IPS-18c (cell line): ENCODE results near the gene HMGN3.

Source experiments
- H3K4me3 ChIP-seq: 2 replicates; pipeline ENCODE4 v1.7.0; 2013; ENCODE audit warnings: low read depth, mild to moderate bottlenecking, low read length, moderate library complexity; ENCODE audit not compliant: insufficient read depth
- H3K9me3 ChIP-seq: one replicate; pipeline ENCODE4 v1.6.1; 2013; ENCODE audit warnings: mild to moderate bottlenecking, low read length, moderate library complexity; ENCODE audit not compliant: control insufficient read depth, insufficient read depth

HMGN3 gene

DNA sequence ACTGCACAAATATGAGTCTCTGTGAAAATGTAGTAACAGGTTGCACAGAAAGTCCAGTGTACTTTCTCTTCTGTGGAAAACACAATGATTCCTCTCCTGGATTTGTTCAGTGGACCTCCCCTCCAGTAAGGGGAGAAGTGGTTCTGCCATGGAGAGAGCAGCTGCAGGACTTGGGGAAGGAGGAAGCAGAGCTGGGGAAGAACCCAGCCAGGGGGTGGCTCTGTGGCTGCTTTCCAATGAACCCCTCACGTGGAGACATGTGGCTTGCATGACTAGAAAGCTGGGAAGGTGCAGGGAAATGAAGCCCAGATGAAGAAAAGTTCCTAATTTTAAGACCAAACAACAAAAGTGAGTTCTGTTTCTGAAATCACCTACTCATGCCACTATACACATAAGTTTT lies 31.9 kb downstream of the HMGN3 start:
- no peaks in the 10 kb centered on the region for H3K9me3 ChIP-seq
- no peak overlapping the region for H3K4me3 ChIP-seq

DNA sequence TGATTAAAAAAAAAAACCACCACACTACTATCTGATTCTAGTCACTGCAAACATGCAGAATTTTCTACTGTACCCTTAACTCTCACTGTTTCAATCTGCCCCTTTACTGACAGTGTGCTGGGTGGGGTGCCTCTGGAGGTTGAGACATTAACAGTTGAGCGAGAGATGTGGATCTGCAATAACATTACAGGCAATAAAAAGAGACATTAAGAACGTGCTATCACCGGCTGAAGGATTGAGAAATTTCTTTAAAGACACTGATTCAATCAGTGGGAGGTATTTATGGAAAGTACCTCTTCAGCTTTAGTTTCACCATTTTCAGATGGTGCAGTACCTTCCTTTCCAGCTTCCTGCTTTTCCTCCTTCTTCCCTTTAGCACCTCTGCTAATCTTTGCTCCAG lies 32.5 kb downstream of the HMGN3 start:
- Histone ChIP-seq H3K9me3 (no peaks in the 10 kb centered on the region), H3K4me3 (no peak overlapping the region)

DNA sequence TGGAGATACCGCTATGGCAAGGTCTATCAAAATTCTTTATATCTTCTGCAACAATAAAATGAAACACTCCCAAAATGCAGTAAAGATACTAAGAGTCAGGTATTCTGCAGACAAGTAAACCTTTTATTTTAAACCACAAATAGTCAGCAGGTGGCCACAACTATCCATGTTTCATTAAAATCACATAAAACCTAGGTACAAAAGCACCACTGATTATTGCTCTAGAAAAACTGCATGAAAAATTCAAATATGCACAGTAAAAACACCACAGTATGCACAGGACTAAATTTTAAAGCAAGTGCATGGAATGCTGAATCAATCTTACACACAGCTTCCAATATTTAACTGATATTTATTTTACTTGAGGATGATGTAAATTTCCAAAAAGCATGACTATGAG lies 33.3 kb downstream of the HMGN3 start:
- Histone ChIP-seq H3K4me3 (no peak overlapping the region), H3K9me3 (no peaks in the 10 kb centered on the region)

- Histone ChIP-seq H3K9me3 (no peaks in the 10 kb centered on the region), H3K4me3 (no peak overlapping the region)
Observed at GRCh38 chr6:79196912-79197311, 37.6 kb downstream of the HMGN3 start.

GRCh38 chr6:79193971-79194370 lies 40.5 kb downstream of the HMGN3 start:
- Histone ChIP-seq H3K9me3 (no peaks in the 10 kb centered on the region), H3K4me3 (no peak overlapping the region)

DNA sequence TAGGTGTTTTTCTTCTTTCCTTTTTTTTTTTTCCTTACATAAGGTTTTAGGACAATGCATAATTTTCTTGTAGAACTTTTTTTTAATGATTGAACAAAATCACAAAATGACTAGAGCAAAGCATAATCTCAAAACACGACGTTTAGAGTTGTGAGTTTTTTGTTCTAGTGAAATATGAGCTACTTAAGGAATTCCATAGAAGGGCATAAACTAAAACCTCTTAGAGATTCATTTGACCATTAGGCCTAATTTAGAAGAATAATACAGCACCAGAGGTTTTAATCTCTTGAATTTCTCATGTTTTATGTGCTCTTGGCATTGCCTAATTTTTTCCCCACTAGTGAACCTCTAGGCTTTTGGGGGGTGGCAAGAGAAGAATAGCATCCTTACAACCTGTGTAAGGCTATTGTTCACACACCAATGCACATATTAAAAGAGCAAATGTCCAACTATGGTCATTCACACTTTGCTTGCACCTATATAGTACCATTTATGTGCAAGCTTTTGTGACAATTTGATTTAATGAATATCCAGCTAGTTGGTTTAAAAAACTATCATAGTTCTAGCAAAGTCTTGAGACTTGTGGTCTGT lies 44.6 kb downstream of the HMGN3 start:
- H3K9me3 ChIP-seq: no peaks in the 10 kb centered on the region
- H3K4me3 ChIP-seq: no peak overlapping the region

DNA sequence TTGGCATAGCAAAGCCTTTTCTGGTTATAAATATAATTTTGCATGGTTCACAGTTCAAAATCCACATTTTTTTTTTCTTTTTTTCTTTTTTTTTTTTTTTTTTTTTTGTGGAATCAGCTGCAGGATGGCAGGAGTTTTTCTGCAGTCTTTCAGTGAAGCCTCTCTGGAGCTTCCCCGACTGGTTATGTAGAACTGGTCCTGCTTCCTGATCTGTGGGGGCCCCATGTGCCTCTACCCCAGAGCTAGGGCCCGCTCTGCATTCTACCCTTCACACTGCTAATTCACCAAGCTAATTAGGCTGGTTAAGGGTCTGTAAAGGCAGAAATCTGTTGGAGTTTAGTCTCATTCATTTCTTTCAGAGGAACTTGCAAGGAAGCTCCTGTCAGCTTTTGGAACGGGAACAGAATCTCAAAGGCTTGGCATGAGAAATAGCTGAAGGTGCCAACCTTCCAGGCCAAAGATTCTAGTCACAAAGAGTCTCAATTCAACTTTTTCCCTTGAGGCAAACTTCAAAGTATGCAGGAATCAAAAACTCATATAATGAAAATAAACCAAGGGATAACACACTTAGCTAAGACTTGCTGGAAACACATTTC lies 45.5 kb downstream of the HMGN3 start:
- H3K9me3 ChIP-seq: no peaks in the 10 kb centered on the region

DNA sequence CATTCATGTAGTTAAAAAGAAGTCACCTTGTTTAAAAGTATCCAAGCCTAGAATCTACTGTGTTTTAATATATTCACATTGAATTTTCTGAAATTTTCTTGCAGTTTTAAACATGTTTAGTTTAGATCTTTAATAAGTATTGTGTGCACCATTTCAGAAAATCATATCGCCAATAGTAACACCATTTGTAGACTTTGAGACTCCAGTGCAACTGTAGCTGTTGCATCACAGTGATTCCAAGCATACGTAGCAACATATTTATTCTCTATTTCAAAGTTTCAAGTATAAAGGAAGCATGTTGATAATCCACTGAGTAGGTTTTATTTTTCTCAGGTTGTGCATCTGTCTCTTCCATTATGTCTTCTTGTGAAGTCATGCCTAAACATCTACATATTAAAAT lies 46.4 kb downstream of the HMGN3 start:
- no peak overlapping the region for H3K4me3 ChIP-seq
- H3K9me3 ChIP-seq: no peaks in the 10 kb centered on the region

More for the DNA sequence above, 45.5 kb downstream of the HMGN3 start:
- H3K4me3 ChIP-seq: no peak overlapping the region

- H3K9me3 ChIP-seq: no peaks in the 10 kb centered on the region
- H3K4me3 ChIP-seq: no peak overlapping the region
Observed at GRCh38 chr6:79186564-79186963, 47.9 kb downstream of the HMGN3 start.

DNA sequence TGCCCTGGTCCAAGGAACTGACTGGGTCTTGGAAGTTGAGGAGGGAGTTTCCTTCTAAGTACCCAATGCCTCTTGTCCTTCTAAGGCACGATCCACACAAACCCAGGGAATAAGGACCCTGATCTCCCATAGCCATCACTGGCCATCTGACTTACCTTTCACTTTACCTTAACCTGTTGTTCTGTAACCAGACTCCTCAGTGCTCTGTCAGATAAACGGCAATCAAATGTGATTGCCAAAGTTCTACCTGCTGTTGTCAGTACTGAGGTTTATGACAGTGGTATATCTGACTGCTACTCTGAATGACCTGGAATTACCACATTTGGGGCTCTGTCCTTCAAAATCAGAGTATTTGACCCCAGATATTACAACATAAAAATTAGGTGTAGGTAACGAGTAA lies 49.8 kb downstream of the HMGN3 start:
- no peaks in the 10 kb centered on the region for H3K9me3 ChIP-seq
- H3K4me3 ChIP-seq: no peak overlapping the region

- no peak overlapping the region for H3K4me3 ChIP-seq
- H3K9me3 ChIP-seq: no peaks in the 10 kb centered on the region
Observed at GRCh38 chr6:79184086-79184485, 50.4 kb downstream of the HMGN3 start.

DNA sequence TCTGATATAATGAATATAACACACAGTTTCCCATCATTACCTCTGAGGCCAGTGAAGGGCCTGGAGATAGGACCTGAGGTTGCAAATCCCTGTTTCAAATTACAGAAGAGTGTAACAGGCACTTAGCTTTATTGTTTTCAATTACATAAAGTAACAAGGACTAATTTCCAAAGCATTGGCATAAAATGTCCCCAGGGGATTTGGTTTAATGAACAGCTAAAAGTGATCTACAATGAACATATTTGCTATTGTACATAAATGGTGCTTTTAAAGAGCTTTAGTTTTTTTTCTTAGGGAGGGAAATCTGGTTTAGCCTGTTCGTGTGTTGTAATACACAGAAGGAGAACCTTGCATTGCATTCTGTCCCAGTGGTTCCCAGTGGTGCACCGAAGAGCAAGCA lies 54.4 kb downstream of the HMGN3 start:
- no peaks in the 10 kb centered on the region for H3K9me3 ChIP-seq
- H3K4me3 ChIP-seq: no peak overlapping the region

DNA sequence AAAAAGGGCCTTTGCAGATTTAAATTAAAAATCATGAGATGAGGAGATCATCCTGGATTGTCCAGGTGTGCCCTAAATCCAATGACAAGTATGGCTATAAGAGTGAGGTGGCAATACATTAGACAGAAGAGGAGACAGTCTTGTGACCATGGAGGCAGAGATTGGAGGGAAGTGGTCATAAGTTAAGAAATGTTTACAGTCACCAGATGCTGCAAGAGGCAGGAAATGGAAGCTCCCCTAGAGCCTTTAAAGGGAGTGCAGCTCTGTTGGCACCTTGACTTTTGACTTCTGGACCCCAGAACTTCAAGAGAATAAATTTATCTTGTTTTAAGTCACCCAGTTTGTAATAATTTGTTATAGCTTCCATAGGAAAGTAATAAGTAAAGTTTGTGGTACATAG lies 61.1 kb downstream of the HMGN3 start:
- no peak overlapping the region; the same call in 1 of the 2 replicates for H3K4me3 ChIP-seq
- no peaks in the 10 kb centered on the region for H3K9me3 ChIP-seq

DNA sequence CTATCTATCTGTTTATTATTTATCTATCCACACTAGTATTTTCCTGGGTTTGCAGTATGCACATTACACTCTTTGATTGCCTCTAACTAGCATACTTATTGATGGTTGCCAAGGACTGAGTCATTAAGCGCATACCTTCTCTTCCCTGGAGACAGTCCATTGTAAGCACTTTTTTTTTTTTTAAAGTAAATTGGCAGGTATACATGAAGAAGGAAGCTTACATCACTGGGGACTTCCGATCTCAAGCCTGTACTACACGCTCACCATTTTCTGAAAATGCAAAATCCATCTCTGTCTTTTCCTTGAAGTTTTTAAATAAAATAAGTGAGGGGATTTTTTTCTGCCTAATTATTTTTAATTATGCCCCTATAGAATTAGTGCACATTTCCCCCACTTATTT lies 63.5 kb downstream of the HMGN3 start:
- H3K4me3 ChIP-seq: no peak overlapping the region
- no peaks in the 10 kb centered on the region for H3K9me3 ChIP-seq

GRCh38 chr6:79170431-79170830 lies 64.1 kb downstream of the HMGN3 start:
- H3K4me3 ChIP-seq: no peak overlapping the region

DNA sequence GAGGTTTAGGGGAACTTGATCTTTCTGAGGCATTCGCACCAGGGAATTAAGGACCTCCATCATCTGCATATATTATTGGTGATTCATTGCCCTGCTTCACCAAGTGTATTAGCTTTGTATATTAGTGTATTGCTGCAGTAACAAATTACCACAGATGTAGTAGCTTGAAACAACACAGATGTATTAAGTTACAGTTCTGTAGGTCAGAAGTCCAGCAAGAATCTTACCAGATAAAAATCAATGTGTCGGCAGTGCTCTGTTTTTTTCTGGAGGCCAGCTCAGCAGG lies 65.8 kb downstream of the HMGN3 start:
- no peak overlapping the region for H3K4me3 ChIP-seq
- no peaks in the 10 kb centered on the region for H3K9me3 ChIP-seq

More at GRCh38 chr6:79170431-79170830, 64.1 kb downstream of the HMGN3 start:
- no peaks in the 10 kb centered on the region for H3K9me3 ChIP-seq

DNA sequence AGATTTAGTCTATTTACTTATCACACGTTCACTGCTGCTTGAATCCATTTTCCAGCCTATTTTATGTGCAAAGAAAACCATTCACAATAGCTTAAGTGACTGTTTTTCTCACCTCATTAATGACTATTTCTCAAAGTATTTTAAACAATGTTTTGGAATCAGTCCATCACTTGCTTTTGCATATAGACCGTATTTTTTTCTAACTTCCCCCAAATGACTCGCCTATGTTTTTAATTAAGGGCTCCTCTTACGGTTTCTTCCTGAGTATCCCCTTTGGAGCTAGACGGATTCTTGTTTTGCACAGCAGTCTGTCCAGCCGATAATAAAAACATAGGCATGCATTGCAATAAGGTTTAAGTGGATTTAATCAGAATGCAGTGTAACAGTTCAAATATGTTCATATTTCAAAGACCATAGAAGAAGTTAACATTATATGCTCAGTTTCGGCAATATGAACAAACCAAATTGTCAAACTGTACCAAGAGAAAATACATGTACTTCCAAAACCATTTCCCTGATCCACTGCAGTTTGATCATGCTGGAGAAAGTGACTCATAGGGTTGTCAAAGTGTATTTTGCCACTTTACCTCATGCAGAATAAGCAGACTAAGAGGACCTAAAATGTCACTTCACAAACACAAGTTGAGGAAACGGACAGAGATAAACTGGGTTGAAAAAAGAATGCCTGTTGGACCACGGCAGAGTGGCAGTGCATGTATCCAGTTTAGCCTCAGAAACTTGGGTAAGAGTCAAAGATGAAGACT lies 66.4 kb downstream of the HMGN3 start:
- no peaks in the 10 kb centered on the region for H3K9me3 ChIP-seq
- H3K4me3 ChIP-seq: no peak overlapping the region

GRCh38 chr6:79159846-79160245 lies 74.6 kb downstream of the HMGN3 start:
- H3K4me3 ChIP-seq: no peak overlapping the region

More at GRCh38 chr6:79159846-79160245, 74.6 kb downstream of the HMGN3 start:
- H3K9me3 ChIP-seq: no peaks in the 10 kb centered on the region
